T-helper 1 cell (primary cell): ENCODE data around the gene SMAD6.

Experiments
- DNase-seq, 5 donors: peaks; one replicate each; pipeline ENCODE4 v3.0.0-alpha.2; 2012 to 2020

SMAD6 gene

GRCh38 chr15:66721954-66722353, 19.9 kb downstream of the SMAD6 start:
- no peak for DNase-seq

GRCh38 chr15:66722757-66723540, 20.9 kb downstream of the SMAD6 start:
- DNase-seq = no peak

DNA sequence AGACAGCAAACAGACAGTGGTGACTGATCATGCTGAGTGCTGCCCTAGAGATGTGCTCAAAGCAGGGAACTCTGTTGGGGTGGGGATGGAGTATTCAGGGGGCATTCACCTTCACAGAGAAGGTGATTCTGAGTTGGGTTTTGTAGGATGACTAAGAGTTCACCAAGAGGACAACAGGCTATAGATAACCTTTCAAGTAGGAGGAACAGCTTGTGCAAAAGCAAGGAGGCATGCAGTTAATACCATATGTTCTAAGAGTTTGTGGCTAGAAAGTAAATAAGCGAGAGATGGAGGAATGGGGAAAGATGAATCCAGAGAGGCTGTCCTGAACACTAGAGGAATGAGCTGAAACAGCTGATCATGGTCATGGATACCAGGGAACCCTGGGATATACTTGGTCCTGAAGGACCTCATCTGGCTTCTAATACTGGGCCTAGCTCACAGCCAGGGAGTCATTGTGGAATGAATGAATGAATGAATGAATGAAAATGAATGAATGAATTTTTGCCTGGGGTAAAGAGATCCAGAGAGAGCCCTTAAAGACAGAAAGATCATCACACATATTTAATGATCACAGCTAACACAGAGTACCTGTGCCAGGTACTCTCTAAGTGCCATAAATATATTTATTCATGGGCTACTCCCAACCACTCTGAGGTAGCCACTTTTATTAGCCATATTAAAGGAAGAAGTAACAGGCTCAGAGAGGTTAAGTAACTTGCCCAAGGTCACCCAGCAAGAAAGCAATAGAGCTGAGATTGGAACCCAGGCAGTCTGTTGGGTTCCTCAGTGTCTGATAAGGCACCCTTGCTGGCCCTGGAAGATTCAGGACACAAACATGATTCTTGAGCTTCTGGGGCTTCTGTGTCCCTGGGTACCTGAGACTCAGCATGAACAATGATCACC, 22.0 kb downstream of the SMAD6 start:
- DNase-seq = no peak

GRCh38 chr15:66724732-66725463, 22.9 kb downstream of the SMAD6 start:
- DNase-seq = no peak

DNA sequence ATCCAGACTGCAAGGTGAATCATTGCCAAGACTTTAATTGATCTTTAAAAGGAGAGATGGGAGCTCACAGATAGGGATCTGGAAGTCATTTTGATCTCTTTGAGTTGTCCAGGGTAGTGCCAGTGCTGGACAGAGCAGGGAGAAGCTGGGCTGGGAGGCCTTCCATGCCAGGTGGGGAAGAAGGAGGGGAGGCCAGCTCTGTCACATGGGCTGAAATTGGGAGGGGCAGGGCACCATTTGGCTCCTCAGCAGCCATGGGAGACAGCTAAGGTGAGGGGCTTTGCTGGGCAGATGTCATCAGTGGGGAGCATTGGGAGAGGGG, 23.4 kb downstream of the SMAD6 start:
- DNase-seq = no peak

GRCh38 chr15:66726386-66726785, 24.4 kb downstream of the SMAD6 start:
- DNase-seq = no peak

GRCh38 chr15:66729331-66729951, 27.4 kb downstream of the SMAD6 start:
- no peak for DNase-seq

GRCh38 chr15:66730168-66731021, 28.4 kb downstream of the SMAD6 start:
- DNase-seq = peak in 1 of 5 donors; percentile 11

DNA sequence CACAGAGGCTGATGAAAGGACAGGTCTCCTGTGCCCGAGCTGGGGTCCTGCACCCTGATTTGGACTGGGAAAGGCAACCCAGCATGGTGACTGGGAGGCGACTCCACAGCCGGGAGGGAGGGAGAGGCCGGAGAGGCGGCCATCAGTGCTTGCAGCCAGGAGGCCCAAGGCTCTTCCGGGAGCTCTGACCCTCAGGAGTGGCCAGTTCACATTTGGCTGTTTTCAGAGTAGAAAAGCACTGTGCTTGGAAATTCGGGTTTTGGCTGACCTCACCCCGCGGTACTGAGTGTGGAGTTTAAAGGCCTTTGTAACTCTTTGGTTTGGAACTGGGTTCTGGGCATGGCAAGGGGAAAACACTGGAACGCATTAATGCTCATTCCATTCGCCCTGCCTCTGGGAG, 31.9 kb downstream of the SMAD6 start:
- DNase-seq = no peak

DNA sequence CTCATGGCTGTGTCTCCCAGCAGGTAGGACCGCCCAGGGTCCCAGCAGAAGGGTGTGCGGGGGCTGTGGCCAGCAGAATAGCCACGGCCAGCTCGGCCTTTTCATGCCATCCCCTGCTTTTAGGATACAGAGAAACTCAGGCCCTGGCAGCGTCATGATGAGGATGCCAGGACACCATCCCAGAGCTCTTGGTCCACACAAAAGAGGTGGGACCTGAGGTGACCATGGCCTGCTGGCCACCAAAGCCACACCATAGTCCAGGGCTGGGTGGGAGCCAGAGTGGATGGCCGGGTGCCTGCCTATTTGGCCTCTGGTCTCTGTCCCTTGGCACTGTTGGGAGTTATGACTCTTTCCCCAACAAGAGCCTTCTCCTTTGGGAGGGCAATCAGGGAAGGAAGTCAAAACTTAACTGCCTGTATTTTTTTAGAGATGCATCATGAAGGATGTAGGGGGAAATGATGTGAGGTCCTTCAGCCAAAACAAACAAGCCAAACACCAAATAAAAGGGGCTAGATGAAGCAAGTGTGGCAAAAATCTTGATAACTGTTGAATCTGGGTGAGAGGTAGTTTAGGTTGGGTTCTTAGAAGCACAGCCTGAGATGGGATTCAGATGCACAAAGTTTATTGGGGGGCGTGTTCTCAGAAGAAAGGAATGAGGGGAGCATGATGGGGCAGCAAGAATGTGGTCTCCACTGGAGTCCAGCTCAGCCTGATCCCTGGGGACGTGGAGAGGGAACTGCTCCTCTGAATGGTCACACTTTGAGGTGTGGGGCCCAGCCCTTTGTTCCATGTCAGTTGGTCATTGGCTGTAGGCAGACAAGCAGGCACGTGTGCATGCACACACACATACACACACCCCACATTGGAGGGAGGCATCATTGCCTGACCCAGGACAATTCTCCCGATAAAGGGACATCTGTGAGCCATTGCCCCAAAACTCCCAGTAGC, 33.2 kb downstream of the SMAD6 start:
- DNase-seq = no peak

- no peak for DNase-seq
Measured at GRCh38 chr15:66735909-66736305, 33.9 kb downstream of the SMAD6 start.

- DNase-seq = no peak
Measured at GRCh38 chr15:66737243-66738010, 35.4 kb downstream of the SMAD6 start.

DNA sequence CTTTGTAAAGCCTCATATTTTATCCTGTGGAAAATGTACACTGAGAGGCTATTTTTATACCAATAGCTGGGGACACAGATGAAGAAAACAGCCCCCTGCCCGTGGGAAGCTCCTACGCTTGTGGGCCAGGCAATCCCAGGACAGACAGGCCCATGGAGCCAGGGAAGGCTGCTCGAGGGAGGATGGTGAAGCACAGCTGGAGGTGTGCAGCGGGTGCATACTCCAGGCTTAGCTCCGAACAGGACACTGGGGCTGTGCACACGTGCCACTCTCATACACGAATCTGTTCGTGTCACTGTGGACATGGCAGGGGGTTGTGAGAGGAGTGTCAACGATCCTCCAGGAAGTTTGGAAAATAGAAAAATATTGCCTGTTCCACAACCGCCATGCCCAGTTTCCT, 36.1 kb downstream of the SMAD6 start:
- no peak for DNase-seq

- DNase-seq = no peak
Measured at GRCh38 chr15:66738595-66738994, 36.6 kb downstream of the SMAD6 start.

- no peak for DNase-seq
Measured at GRCh38 chr15:66739287-66739686, 37.3 kb downstream of the SMAD6 start.

- no peak for DNase-seq
Measured at GRCh38 chr15:66740802-66741201, 38.8 kb downstream of the SMAD6 start.

DNA sequence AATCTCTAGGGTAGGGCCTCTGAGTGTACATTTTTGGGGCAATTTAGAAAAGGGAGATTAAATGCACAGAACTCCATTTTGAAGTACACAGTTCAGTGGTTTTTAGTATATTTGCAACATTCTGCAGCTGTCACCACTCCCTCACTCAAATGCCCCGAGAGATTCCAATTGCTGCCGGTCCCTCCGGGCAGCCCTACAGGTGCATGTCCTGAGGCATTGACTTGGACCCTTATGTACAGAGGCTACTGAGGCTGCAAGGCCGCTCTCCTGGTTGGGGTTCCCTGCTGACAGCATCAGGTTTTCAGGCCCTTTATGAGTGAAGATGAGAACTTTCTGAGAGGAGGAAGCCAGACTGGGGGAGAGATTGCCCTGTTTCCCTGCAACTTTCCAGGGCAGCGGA, 39.6 kb downstream of the SMAD6 start:
- no peak for DNase-seq

- no peak for DNase-seq
Measured at GRCh38 chr15:66742286-66742685, 40.2 kb downstream of the SMAD6 start.

DNA sequence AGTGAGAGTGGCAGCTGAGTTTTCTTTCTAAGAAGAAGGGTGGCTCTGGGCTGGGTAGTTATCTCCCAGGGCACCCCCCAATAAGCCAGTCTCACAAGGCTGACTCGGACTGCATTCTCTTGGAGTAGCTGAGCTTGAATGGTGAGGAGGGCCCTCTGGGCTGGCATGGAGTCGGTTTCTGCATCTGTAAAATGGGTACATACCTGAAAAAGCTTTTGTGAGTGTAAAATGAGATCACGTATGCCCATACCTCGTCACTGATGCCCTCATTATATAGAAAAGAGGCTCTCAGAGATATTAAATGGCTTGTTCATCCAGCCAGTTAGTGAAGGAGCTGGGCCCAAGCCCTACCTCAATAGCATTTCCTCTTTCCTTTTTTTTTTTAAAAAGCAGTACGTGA, 41.2 kb downstream of the SMAD6 start:
- no peak for DNase-seq
